GM10266 (cell line): ENCODE results near the gene OPHN1.

Experiments
- DNase-seq: peaks from one replicate; pipeline ENCODE4 v3.0.0; 2012; ENCODE audit errors: extremely low spot score
- TF ChIP-seq, protein P1 (sequence below): IDR thresholded peaks from 2 replicates; pipeline ENCODE4 v1.5.1; 2012; ENCODE audit warnings: mild to moderate bottlenecking, low read depth; ENCODE audit not compliant: control insufficient read depth, insufficient read depth; ENCODE audit errors: missing control alignments

The OPHN1 gene

DNA sequence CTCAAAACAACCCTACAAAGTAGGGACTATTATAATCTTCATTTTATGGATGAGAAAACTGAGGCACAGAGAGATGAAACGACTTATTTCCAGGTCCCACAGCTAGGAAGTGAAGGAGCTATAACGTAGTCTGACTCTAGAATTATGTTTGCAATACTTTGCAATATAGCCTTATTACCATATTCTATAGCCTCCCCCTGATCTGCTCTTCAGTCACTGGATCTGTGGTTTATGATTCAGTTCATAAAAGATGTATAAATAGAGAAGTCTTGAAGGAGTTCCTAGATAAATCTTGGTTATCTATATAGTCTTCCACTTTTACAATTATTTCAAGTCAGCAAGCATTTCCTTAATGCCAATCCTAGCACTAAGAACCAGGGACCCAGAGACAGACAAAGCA lies 57.5 kb downstream of the OPHN1 start:
- TF ChIP-seq, protein P1, sequence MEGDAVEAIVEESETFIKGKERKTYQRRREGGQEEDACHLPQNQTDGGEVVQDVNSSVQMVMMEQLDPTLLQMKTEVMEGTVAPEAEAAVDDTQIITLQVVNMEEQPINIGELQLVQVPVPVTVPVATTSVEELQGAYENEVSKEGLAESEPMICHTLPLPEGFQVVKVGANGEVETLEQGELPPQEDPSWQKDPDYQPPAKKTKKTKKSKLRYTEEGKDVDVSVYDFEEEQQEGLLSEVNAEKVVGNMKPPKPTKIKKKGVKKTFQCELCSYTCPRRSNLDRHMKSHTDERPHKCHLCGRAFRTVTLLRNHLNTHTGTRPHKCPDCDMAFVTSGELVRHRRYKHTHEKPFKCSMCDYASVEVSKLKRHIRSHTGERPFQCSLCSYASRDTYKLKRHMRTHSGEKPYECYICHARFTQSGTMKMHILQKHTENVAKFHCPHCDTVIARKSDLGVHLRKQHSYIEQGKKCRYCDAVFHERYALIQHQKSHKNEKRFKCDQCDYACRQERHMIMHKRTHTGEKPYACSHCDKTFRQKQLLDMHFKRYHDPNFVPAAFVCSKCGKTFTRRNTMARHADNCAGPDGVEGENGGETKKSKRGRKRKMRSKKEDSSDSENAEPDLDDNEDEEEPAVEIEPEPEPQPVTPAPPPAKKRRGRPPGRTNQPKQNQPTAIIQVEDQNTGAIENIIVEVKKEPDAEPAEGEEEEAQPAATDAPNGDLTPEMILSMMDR = no peak
- DNase-seq = no peak

DNA sequence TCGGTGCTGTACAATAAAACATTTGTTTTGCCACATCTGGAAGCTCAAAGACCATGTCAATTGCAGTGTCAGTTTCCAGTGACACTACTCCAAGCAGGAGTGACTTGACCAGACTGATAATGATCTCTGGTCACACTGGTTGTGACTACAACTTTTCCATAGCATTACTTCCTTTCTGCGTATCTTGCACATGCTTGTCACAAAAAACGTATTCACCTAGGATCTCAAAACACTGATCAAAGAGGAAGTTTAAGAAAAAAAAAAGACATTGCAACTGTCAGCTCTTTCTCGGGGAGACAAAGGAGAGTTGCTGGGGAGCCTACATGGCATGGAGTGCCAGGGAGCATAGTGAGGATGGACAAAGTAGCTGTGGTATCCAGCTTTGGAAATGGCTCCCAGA lies 60.6 kb downstream of the OPHN1 start:
- TF ChIP-seq, protein P1 = no peak

DNA sequence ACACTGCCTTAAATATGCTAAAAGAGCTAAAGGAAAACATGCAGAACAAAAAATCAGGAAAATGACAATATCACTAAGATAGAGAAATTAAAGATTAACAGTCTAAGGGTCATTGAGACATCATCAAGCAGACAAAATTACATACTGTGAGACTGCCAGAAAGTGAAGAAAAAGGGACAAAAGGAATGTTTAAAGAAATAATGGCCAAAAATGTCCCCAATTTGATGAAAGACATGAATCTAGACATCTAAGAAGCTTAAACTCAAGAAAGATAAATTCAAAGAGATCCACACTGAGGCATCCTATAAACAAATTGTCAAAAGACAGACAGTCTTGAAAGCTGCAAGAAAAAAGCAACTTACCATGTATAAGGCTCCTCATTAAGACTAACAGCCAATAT lies 63.7 kb downstream of the OPHN1 start:
- TF ChIP-seq, protein P1 = no peak
- DNase-seq = no peak

More for the DNA sequence above, 60.6 kb downstream of the OPHN1 start:
- no peak for DNase-seq

DNA sequence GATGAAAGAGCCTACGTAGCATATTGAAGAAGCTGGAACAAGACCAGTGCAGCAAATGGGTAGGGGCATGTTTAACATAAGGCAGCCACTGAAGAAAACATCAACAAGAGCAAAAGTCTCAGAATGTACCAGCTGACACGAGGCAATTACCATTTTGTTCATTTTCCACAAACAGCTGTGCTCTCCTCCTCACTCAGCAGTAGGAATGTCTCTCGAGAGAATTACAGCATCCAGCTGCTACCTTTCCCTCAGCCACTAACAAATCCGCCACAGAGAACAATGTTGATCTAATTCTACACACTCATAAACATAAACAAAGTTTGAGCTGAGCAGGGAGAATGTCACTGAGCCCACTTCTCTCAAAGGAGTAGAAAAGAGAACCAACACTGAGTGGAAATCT lies 68.0 kb downstream of the OPHN1 start:
- no peak for DNase-seq
- TF ChIP-seq, protein P1 = no peak

DNA sequence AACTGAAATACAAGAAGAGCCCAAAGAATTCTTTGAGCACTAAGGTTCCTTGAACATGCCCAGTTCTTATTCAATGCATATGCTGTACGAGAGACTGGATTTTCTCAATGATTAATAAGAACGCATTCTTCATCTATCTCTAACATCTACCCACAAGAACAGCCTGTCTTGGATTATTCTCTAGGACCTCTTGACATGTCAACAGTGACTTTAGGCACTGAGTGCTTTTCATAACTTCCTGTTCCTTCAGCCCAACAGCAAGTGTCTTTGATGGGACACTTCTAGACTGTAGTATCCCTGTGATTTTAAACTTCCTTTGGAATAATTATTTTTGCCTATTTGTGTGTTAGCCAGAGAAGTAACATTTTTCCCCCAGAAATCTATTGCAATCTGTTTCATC lies 69.3 kb downstream of the OPHN1 start:
- no peak for DNase-seq
- TF ChIP-seq, protein P1 = no peak

DNA sequence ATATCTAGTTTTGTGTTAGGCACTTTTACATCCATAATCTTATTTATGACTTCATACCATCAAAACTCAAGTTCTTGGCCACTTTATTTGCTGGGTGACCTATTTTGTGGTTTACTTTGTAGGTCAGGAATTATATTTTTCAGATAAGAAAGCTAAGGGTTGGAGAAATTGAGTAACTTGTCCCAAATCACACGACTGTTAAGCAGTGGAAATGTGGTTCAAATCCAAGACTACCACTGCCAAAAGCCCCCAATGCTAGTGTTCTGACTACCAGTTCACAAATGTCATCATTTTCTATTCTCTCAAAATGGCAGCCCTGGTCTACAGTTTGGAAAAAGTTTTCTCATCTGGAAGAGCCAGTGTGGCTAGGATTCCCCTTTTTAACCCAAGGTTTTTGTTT lies 74.6 kb downstream of the OPHN1 start:
- TF ChIP-seq, protein P1 = no peak
- no peak for DNase-seq

DNA sequence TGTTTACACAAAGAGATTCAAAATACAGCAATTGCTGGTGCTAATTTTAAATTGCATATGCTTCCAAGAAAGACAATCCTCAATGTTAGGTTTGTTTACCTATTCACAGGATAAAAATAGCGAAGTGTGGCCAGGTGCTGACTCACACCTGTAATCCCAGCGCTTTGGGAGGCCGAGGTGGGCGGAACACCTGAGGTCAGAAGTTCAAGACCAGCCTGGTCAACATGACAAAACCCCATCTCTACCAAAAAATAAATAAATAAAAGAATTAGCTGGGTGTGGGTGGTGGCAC lies 77.7 kb downstream of the OPHN1 start:
- TF ChIP-seq, protein P1 = no peak
- DNase-seq = no peak
